HG03469 (cell line): Measurements from ENCODE around the gene CCDC74A.
"Not testable (repeated sequence)": the region's sequence is repeated elsewhere in the genome, so short reads cannot be mapped to it uniquely, and the experiment has no call there.

Experiments used
- ATAC-seq: cut with Tn5 transposase; IDR thresholded peaks from one replicate; pipeline ENCODE4 v1.9.1; 2021; ENCODE audit warnings: mild to moderate bottlenecking, moderate library complexity, moderate number of reproducible peaks; ENCODE audit not compliant: unreplicated experiment

The CCDC74A gene

DNA sequence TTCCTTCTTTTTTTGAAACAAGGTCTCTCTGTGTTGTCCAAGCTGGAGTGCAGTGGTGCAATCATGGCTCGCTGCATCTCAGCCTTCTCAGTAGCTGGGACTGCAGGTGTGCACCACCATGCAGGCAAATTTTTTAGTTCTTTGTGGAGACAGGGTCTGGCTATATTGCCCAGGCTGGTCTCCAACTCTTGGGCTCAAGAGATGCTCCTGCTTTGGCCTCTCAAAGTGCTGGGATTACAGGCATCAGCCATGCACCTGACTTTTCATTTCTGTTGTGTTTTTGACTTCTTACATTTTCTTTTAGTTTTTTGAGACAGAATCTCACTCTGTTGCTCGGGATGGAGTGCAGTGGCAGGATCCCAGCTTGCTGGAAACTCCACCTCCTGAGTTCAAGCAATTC is 2.4 kb upstream of the CCDC74A start:
- ATAC-seq, result not testable (repeated sequence)

DNA sequence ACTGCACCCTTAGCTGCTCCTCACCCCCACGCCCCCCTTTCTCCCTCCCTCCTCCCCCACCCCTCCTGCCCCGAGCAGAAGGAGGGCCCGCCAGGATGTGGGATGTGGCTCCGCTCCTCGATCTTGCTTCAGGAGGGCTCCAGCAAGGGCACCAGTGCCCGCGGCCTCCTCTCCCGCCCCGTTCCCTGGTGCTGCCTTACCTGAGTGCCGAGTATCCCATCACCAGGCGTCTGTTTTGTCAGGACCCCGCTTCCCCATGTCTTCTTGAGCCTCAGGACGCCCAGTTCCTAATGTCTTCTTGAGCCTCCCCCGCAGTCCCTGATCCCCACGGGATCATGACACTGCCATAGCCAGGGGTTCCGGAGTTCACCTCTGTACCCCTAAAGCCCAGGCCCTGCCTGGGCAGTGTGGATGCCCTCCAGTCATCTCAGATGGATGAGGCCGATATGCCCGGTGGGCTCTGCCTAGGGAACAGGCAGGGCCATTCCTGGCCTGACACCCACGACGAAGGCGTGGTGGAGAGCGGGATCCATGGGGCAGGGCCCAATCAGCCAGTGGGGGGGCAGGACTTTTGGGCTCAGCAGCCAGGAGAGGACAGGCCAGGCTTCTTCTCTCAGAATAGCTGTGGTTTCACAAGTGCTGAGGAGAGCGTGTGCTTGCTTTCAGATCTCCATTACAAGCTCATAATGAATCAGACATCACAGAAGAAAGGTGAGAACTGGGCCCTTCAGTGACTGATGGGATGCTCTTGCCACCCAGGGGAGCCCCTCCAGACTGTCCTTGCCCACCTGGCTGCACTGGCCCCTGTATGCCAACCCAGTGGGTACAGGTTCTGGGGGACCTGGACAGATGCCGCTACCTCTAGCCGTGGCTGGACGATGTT is 1.5 kb downstream of the CCDC74A start:
- ATAC-seq, result peak; percentile 70

DNA sequence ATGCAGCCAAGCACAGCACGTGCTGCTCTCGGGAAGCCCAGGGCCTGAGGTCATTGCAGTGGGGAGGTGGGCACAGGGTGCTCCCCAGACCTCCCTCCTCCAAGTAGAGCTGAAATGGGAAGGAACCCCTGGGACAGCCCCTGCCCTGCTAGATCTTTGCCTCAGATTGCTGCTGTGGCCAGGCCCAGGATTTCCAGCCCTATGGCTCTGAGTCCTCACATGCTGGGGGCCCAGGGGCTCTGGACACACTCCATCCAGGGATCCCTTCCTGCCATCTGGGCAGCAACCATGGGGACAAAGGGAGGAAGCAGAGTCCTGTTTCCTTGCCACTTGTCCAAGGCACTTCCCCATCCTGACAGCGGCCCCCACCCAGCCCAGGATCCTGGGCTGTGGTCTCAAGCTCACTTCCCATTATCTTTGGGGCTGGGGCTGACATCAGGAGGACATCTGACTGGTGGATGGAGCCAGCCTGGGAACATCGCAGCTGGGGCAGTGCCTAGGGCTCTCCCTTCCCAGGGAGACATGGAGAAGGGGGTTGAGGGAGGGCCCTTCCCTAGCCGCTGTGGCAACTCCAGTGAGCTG is 2.3 kb downstream of the CCDC74A start:
- not testable (repeated sequence) for ATAC-seq

DNA sequence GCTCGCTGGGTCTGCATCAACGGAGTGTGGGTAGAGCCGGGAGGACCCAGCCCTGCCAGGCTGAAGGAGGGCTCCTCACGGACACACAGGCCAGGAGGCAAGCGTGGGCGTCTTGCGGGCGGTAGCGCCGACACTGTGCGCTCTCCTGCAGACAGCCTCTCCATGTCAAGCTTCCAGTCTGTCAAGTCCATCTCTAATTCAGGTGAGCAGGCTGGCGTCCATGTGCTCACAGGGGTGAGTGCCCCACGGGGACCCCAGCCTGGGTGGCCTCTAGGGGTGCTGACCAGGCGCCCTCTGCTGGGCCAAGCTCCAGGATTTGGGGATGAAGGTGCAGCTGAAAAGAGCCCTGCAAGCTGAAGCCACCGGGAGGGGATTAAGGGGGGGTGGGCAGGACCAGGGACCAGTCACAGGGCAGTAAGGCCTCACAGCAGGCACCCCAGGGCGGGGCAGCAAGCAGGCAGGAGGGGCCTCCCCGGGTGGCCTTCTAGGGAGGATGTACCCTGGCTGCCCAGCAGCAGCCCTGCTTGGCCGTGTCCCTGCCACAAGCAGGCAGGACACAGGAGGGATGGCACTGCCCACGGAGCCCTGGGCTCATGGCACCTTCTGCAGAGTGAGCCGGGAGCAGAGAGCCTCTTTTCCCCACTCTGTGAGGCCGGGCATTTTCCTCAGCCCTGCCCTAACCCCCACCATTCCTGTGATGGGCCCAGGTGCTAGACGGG is 3.1 kb downstream of the CCDC74A start:
- not testable (repeated sequence) for ATAC-seq

DNA sequence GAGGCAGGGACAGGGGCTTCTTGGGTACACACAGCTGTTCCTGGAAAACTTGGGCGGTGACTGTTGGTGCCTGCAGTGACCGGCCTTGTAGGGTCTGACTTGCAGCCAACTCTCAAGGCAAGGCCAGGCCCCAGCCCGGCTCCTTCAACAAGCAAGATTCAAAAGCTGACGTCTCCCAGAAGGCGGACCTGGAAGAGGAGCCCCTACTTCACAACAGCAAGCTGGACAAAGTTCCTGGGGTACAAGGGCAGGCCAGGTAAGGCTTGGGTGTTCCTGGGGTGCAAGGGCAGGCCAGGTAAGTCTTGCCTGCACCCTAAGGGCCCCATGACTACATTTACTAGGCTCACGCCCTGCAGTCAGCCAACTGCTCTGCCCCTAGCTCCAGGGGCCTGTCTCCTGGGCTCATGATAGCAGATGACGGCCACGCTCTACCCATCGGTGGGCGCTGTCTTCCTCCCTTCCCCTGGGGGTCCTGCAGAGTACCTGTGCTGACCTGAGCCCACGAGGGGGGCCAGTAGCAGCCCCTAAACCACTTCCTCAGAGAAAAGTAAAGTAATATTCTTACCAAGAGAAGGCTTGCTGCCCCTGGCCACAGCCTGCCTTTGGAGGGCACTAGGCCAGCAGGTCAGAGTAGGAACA is 4.0 kb downstream of the CCDC74A start:
- ATAC-seq, result not testable (repeated sequence)

DNA sequence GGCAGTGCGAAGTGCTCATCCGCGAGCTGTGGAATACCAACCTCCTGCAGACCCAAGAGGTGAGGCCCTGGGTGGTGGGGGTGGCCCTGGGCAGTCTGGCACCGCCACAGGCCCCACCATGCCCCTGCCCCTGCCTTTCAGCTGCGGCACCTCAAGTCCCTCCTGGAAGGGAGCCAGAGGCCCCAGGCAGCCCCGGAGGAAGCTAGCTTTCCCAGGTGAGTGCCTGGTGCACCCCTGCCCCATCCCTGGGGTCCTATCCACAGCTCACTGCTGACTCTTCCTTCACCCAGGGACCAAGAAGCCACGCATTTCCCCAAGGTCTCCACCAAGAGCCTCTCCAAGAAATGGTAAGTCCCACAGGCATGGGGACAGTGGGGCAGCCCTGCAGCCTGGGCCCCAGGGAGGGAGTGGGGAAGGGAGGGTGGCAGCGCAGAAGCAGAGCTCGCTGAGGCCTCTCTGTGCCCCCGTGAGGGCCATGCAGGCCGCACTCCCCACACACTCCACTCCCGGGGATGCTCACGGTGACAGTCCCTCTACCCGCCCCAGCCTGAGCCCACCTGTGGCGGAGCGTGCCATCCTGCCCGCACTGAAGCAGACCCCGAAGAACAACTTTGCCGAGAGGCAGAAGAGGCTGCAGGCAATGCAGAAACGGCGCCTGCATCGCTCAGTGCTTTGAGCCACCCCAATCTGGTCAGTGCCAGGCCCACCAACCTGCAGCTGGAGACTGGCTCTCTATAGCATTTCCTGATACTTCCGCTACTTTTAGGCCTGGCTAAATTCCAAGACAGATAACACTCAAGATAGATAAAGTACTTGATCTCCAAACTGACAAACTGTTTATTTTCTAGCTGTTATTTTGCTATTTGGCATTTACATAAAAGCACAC is 5.3 kb downstream of the CCDC74A start:
- ATAC-seq, result not testable (repeated sequence)

DNA sequence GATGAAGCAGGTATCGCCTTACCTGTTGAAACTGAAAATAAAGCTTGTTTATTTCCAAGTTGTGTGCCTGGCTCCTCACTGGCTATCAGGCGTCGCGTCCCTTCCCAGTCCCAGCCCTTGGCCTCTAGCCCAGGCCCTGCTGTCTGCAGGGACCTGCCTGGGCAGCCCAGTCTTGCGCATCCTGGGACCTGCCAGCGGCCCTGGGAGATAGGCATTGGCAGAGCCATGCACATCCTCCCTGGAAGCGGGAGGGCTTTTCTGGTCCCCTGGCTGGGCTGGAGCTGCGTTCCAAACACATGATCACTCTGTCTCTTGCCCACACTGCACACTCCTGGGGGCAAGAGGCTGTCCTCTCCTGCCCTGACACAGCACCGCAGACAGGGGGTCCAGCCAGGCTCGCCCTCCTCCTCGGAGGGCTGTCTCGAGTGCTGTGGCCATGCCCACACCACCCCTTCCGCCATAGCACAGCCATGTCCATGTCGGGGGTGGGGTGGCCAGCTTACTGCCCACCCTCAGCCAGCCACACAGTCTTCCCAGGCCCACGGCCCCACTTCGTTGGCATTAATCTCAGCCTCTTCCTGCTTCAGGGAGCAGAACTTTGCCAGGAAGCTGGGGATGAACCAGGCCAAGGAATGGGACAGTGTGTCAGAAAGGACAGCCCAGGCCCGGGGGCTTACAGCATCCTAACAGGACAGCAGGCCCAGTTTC is 6.1 kb downstream of the CCDC74A start:
- not testable (repeated sequence) for ATAC-seq

DNA sequence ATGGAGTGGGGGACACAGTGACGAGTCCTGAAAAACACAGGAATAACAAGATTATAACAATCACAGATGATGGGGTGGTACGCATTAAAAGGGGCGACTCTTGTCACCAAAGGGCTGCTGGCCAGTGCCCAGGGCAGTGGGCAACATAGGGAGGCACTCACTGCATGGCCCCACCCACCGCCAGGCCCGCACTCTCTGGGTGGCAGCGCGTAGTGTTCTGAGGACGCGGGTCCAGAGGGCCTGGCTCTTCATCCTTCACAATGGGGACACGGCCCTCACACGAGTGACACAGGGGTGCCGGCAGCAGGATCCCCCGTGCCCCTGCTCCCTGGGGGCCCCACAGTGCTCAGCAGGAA is 6.6 kb downstream of the CCDC74A start:
- not testable (repeated sequence) for ATAC-seq

DNA sequence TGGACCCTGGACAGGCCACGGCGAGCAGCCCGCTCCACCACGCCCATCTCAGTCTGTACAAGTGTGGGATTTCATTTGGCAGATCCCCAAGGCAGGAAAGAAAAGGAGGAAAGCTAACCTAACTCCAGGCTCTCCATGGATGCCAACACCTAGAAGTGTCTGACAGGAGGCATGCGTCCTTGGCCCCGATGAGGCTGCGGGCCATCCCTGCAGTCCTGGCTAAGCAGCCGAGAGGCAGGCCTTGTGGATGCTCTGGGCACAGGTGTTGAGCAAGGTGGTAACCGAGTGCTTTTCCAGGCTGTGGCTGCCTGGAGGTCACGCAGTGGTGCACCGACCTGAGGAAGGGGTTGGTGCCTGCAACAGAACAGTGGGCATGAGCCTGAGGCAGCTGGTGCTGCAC is 7.3 kb downstream of the CCDC74A start:
- not testable (repeated sequence) for ATAC-seq

DNA sequence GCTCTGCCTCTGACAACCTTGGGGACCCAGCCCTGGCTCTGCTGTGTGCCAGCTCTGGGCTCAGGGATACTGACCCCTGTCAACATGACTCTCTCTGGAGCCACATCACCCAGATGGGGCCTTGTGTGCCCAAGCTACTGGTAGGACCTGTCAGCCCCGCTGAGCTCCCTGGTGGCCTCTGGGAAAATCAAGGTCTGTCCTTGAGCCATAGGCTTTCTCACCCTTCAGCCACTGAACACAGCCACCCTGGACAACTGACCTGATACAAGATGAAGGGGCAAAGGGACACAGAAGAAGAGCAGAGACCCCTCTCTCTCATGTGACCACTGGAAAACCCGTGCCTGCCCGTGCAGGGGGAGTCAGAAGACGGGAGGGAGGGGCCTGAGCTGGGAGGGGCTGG is 7.8 kb downstream of the CCDC74A start:
- ATAC-seq, result no peak

DNA sequence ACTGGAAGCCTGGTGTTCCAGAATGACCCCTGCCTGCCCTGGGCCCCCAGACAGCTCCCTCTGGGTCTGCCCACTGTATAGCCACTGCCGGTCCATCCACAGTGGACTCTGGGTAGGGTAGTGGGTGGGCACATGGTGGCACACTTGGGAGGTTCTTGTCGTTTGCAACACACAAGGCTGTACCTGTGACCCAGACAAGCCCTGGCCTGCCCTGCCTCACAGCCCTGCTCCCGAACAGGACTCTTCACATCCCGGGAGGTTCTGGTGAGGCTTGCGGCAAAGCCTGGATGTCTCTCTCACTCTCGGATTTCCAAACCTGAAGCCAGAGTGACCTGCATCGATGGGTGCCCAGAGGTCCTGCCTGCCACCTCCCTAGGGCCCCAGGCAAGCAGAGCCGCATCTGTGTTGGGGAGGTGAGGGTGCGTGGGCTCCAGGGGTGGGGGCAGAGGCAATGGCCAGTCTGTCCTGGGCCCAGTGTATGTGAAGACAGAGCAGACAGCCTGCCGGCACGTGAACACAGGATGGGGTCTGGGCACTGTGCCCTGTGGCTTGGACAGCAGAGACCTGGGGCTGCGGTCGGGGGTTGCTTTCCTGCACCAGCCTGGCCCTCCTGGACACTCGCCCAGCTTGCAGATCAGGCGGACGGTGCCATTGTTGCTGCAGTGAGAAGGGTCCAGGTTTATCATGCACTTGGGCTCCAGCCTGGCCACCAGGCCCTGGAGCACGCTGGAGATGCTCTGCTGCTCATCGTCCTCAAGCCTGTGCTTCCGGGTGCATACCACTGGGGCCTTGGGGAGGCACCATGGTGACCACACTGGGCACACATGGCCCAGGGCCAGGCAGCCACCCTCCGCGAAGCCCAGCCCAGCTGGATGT is 8.5 kb downstream of the CCDC74A start:
- ATAC-seq, result not testable (repeated sequence)

DNA sequence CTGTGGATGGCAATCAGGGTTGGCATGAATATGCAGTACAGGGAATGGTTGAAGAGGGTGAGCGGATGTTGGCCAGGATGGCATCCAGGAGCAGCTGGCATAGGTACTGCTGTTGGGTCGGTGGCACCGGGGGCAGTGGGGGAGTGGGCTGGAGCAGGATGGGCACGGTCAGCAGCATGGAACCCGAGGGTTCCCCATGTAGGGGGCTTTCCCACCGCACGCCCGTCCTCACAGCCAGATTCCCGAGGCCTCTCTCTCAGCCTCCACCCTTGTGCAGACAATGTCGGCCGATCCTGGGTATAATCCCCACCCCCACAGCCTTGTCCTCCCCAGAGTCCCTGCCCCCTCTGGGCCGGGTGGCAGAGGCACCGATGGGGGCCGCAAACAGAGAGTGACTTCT is 9.2 kb downstream of the CCDC74A start:
- ATAC-seq, result not testable (repeated sequence)

DNA sequence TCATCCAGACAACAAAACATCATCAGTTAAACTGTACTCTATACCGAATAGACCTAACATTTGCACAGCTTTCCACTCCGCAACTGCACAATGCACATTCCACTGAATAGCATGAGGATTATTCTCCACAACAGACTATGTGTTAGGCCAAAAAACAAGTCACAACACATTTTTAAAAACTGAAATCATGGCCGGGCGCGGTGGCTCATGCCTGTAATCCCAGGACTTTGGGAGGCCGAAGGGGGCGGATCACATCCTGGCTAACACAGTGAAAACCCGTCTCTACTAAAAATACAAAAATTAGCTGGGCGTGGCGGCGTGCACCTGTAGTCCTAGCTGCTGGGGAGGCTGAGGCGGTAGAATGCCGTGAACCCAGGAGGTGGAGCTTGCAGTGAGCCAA is 11.2 kb downstream of the CCDC74A start:
- ATAC-seq, result not testable (repeated sequence)

DNA sequence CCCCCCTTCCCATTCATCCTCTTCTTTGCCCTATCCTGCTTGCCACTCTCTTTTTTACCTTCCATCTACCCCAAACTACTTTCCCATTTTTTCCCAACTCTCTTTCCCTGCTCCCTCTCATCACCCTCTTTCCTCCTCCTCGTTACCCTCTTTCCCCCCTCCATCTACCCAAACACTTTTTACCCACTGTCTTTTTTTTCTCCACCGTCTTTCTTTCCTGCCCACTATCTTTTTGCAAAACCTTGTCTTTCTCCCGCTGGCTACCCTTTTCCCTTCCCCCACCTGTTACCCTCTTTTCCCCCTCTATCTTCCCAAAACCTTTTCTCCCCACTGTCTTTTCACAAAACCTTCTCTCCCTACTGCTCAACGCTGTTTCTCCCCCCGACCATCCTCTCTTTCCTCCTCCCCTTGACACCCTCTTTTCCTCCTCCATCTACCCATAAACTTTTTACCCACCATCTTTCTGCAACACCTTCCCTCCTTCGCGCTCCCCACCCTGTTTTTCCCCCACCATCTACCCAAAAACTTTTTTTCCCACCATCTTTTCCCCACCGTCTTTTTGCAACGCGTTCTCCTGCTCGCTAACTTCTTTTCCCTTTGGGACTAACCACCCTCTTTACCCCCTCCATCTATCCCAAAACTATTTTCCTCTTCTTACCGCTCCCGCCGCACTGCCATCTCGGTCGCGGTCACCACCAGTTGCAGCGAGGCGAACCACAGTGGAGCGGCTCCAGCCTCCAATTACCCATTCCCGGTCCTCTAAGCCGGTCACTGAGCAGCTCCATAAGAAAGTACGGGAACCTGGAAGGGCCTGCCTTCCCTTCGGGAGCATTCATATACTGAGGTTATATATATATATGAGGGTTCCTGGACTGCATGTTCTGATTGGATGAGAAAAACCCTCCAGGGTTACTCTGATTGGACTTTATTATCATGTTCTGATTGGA is 15.0 kb downstream of the CCDC74A start:
- ATAC-seq, result no peak

DNA sequence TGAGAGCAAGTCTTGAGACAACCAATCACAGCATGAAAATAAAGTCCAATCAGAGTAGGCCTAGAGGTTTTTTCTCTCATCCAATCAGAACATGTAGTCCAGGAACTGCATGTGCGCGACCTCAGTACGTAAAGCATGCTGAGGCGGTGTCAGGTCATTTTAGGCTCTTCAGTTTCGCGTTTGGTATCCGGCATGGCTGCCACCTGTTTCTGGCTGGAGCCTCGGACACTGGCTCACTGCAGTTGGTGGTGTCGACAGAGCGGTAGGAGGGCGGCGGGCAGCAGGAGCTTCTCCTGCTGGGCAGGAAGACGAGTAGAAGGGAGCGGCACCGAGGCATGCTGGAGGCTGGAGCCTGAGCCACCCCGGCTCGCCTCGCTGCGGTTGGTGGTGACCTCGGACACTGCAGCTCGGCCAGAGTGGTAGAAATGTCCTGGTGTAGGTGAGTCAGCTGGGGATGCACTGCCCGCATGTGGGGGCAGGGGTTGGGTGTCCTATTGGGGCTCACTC is 15.8 kb downstream of the CCDC74A start:
- no peak for ATAC-seq

DNA sequence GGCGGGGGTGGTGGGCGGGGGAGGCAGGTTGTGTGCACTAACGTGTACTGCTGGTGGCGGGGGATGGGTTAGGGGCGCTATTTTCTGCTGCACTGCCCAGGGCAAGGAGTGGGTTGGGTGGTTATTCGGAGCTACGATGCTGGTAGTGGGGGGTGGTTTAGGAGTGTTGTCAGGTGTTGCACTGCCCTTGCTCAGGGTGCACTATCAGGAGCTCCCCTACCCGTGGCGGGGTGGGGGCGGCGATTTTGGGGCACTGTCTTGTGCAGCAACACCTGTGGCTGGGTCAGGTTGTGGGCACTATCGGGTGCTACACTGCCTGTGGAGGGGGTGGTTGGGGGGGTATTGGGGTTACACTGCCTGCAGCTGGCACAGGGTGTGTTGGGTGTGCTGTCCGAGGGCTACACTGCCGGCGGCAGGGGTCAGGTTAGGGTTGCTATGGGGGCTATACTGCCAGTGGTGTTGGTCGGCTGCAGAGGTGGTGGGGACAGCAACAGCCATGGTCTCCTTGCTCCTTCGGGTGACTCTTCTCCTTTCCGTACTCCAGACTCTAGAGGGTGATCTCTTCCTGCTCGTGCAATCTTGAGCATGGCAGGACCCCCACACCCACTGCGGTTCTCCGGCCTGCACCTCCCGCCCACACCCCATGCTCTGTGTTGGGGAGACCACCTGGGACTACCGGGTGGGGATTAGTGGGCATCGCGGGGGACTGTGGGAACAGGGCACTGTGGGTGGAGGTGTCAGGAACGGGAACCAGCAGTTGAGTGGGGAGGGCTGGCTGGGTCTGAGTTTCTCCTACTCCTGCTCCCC is 16.5 kb downstream of the CCDC74A start:
- ATAC-seq, result not testable (repeated sequence)

DNA sequence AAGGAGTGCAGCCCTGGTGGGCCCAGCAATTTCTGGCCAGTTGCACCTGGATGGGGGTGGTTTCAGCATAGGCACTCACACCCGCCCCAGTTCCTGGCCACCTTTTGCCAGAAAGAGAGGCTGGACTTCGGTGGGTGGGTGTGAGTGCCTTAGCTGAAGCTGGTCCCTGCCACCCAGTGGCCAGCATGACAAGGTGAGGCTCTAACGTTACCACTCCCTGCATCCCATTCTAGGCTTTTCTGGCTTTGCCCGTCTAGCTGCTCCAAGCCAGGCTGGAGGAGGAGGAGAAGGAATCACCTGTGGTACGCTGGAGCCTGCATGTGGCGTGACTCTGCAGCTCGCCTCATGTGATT is 17.1 kb downstream of the CCDC74A start:
- ATAC-seq, result not testable (repeated sequence)
